Measurements from ENCODE around the gene PRDM5. TPM values are rescaled to one million over a fixed set of nuclear protein-coding genes. Genes with fewer than 3 reads are reported as not detected.

The PRDM5 gene
- under 1 TPM; 0.20 to 0.64 (median 0.36) TPM for total RNA-seq
- long read RNA-seq: 0 reads

GRCh38 chr4:120922381-120923206 is at the start of gene PRDM5:
PRDM5 (minus strand) TSS chr4:120922726; CDS start chr4:120922608, 118 bp downstream.
- ATAC-seq: peak; percentile 61 to 69 (median 63)
- DNase-seq: peak; percentile 38 to 57 (median 43)
- TF ChIP-seq POLR2A (IDR thresholded peaks at IDR 0.05): no peak
- no peak for TF ChIP-seq CTCF (IDR thresholded peaks at IDR 0.05)
- H3K27ac ChIP-seq: peak within 1 kb of the TSS; percentile 53 to 65 (median 55)
- H3K36me3 ChIP-seq: no peaks in the 10 kb centered on the region
- H3K27me3 ChIP-seq: peaks cover 0 to 6% of the 10 kb centered on the region in 2 donors
- H3K9me3 ChIP-seq: no peaks in the 10 kb centered on the region
- WGBS (ENCODE audit: insufficient coverage, low coverage, low lambda C conversion rate, missing lambda C conversion rate): 3% methylated on average over 5 of the region's 86 CpGs
- H3K4me3 ChIP-seq: peak within 1 kb of the TSS; percentile 48 to 55 (median 49)
- intact Hi-C loops (cut with DNase I): no loop called here
- no peaks in the 10 kb centered on the region for H3K4me1 ChIP-seq

- no peaks in the 10 kb centered on the region for H3K27me3 ChIP-seq
- H3K9me3 ChIP-seq: no peaks in the 10 kb centered on the region
- WGBS (ENCODE audit: insufficient coverage, low coverage, low lambda C conversion rate, missing lambda C conversion rate): 53% methylated on average over 1 of the region's 1 CpG
- no peaks in the 10 kb centered on the region for H3K36me3 ChIP-seq
- H3K27ac ChIP-seq: no peak overlapping the region
- no peak for DNase-seq
- intact Hi-C loops (cut with DNase I): no loop called here
- no peaks in the 10 kb centered on the region for H3K4me1 ChIP-seq
- no peak overlapping the region for H3K4me3 ChIP-seq
- no peak for ATAC-seq
- no peak for TF ChIP-seq POLR2A (IDR thresholded peaks at IDR 0.05)
- no peak for TF ChIP-seq CTCF (IDR thresholded peaks at IDR 0.05)
Measured at GRCh38 chr4:120971884-120972283, 49.4 kb upstream of the PRDM5 start.

- H3K4me1 ChIP-seq: no peaks in the 10 kb centered on the region
- WGBS (ENCODE audit: insufficient coverage, low coverage, low lambda C conversion rate, missing lambda C conversion rate): 55% methylated on average over 4 of the region's 4 CpGs
- no peaks in the 10 kb centered on the region for H3K36me3 ChIP-seq
- no peaks in the 10 kb centered on the region for H3K27me3 ChIP-seq
- ATAC-seq: no peak
- no peak for DNase-seq
- no peak overlapping the region for H3K27ac ChIP-seq
- TF ChIP-seq POLR2A (IDR thresholded peaks at IDR 0.05) (no peak), CTCF (IDR thresholded peaks at IDR 0.05) (no peak)
- intact Hi-C loops (cut with DNase I): no loop called here
- no peak overlapping the region for H3K4me3 ChIP-seq
- H3K9me3 ChIP-seq: no peaks in the 10 kb centered on the region
Measured at GRCh38 chr4:120965938-120966337, 43.4 kb upstream of the PRDM5 start.

GRCh38 chr4:120964596-120964995 is 42.1 kb upstream of the PRDM5 start:
- no peak for ATAC-seq
- WGBS (ENCODE audit: insufficient coverage, low coverage, low lambda C conversion rate, missing lambda C conversion rate): 21% methylated on average over 1 of the region's 1 CpG
- TF ChIP-seq POLR2A (IDR thresholded peaks at IDR 0.05) (no peak), CTCF (IDR thresholded peaks at IDR 0.05) (no peak)
- Histone ChIP-seq H3K27me3 (no peaks in the 10 kb centered on the region), H3K4me1 (no peaks in the 10 kb centered on the region), H3K36me3 (no peaks in the 10 kb centered on the region), H3K9me3 (no peaks in the 10 kb centered on the region), H3K4me3 (no peak overlapping the region), H3K27ac (no peak overlapping the region)
- DNase-seq: no peak
- intact Hi-C loops (cut with DNase I): no loop called here

Data from right lobe of liver (tissue), 6 donors.